Stimulated activated effector memory CD8-positive, alpha-beta T cell treated with anti-CD3 and anti-CD28 coated beads, Interleukin-12 subunit alpha, Interleukin-12 subunit beta, amount 100 ng/mL, for 72 hours (primary cell): ENCODE data around the gene SYNM.
A peak's percentile ranks its signal among the peaks of the same experiment; 100 is the strongest.

ENCODE experiments used
- ATAC-seq: fragments of 150-1000 bp; cut with Tn5 transposase; 2 replicates; pipeline ENCODE4 v1.10.0; 2021
- DNase-seq, 2 donors: peaks; one replicate each; pipeline ENCODE4 v3.0.0; 2021 to 2022; ENCODE audit warnings: low spot score in 2 of 2
- H3K27ac Mint-ChIP-seq: one replicate; pipeline ENCODE4 v1.8.0; 2022; ENCODE audit warnings: mild to moderate bottlenecking, mixed read lengths
- H3K36me3 Mint-ChIP-seq: one replicate; pipeline ENCODE4 v1.8.0; 2022; ENCODE audit warnings: mild to moderate bottlenecking, mixed read lengths
- H3K4me1 Mint-ChIP-seq: one replicate; pipeline ENCODE4 v1.8.0; 2022; ENCODE audit warnings: mixed read lengths
- H3K4me3 Mint-ChIP-seq: one replicate; pipeline ENCODE4 v1.8.0; 2022; ENCODE audit warnings: mild to moderate bottlenecking, mixed read lengths
- H3K9me3 Mint-ChIP-seq: one replicate; pipeline ENCODE4 v1.8.0; 2022; ENCODE audit warnings: mixed read lengths

Gene SYNM

GRCh38 chr15:99122831-99123712, 18.2 kb downstream of the SYNM start:
- H3K27ac Mint-ChIP-seq = no peak overlapping the region
- H3K9me3 Mint-ChIP-seq = no peaks in the 10 kb centered on the region
- DNase-seq (no peak), ATAC-seq (no peak)
- H3K36me3 Mint-ChIP-seq = no peaks in the 10 kb centered on the region
- no peaks in the 10 kb centered on the region for H3K4me1 Mint-ChIP-seq
- H3K4me3 Mint-ChIP-seq = no peak overlapping the region

- Mint-ChIP-seq H3K36me3 (no peaks in the 10 kb centered on the region), H3K27ac (no peak overlapping the region), H3K9me3 (no peaks in the 10 kb centered on the region), H3K4me1 (no peaks in the 10 kb centered on the region), H3K4me3 (no peak overlapping the region)
- DNase-seq (no peak), ATAC-seq (no peak)
Measured at GRCh38 chr15:99123713-99124451, 19.0 kb downstream of the SYNM start.

DNA sequence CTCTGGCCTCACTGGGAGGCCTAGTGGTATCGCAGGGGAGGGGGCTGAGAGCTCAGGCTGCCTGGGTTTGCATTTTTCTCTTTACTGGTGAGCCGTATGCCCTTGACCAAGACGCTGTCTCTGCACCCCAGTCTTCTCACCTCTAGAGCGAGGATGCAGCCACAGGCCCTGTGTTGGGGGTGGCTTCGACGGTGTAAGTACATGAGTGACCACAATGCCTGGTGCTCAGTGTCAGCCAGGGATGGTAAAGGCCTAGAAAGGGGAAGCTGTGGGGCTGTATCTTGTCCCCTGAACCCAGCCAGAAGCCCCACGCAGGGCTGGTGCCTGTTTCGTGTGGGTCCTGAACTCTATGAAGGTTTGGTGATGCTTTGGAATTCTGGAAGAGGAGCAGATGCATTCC, 19.8 kb downstream of the SYNM start:
- no peak overlapping the region for H3K4me3 Mint-ChIP-seq
- H3K27ac Mint-ChIP-seq = no peak overlapping the region
- no peak for DNase-seq
- no peaks in the 10 kb centered on the region for H3K36me3 Mint-ChIP-seq
- no peaks in the 10 kb centered on the region for H3K9me3 Mint-ChIP-seq
- ATAC-seq = no peak
- H3K4me1 Mint-ChIP-seq = no peaks in the 10 kb centered on the region

DNA sequence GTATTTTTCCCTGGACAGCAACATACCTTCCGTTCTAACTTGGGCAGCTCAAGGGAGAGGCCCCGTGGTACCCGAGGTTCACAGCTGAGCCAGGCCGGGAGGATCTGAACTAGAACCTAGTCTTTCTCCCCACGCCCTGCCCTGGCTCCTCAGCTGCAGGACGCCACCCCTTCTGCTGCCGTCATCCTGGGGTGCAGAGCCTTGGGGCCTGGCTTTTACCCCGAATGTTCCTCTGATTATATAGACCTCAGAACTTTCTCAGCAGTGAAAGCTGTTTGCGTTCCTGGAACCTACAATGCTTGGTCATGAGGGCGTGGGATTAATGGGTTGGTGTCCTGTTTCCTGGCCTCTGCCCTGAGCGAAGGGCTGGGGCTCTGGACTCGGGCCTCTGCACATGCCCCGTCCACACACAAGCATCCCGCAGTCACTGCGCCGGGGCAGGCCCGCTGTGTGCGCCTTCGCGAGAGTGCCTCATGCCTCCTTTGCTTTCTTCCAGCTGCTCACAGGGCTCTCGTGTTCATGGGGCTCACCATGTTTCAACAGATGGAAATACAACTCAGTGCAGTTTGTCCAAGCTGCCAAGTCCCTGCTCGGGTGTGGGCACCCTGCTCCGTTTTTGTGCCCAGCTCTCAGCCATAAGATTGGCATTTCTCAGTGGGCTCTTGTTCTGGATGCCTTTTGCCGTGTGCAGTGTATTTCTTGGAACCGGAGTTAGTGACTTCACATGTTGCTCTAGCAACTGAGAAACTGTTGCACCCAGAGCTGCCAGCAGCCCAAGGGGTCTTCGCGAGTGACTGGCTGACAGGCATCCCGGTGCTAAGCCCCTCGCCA, 20.4 kb downstream of the SYNM start:
- no peaks in the 10 kb centered on the region for H3K9me3 Mint-ChIP-seq
- no peak for ATAC-seq

DNA sequence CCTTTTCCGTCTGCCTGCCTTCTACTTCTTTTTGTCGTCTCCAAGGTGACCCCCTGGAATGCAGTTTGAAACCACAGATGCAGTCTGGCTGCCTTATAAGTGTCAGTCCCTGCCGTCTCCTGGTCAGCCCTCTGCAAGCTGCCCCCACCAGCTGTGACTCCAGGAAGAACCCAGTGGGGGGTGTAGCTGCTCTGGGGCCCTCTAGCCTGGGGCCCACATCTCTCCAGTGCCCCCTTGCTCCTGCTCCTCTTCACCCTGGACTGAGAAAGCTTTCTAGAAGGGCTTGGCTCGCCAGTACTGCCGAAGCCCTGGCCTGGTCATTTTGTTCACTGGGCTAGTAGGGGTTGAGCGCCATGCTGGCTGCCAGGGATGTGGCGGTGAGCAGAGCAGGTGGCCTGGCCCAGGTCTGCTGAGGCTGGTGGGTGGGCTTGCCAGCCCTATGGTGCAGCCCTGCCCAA, 21.3 kb downstream of the SYNM start:
- no peak for DNase-seq
- Mint-ChIP-seq H3K4me3 (no peak overlapping the region), H3K4me1 (no peaks in the 10 kb centered on the region), H3K36me3 (peaks cover 12% of the 10 kb centered on the region), H3K27ac (no peak overlapping the region), H3K9me3 (no peaks in the 10 kb centered on the region)
- ATAC-seq = no peak

More for the DNA sequence above, 20.4 kb downstream of the SYNM start:
- H3K27ac Mint-ChIP-seq = no peak overlapping the region
- H3K4me1 Mint-ChIP-seq = no peaks in the 10 kb centered on the region
- H3K4me3 Mint-ChIP-seq = no peak overlapping the region
- peaks cover 3% of the 10 kb centered on the region for H3K36me3 Mint-ChIP-seq
- no peak for DNase-seq

GRCh38 chr15:99126930-99127329, 22.1 kb downstream of the SYNM start:
- Mint-ChIP-seq H3K4me3 (no peak overlapping the region), H3K9me3 (no peaks in the 10 kb centered on the region), H3K27ac (no peak overlapping the region), H3K36me3 (peaks cover 17% of the 10 kb centered on the region), H3K4me1 (no peaks in the 10 kb centered on the region)
- no peak for DNase-seq
- ATAC-seq = no peak

DNA sequence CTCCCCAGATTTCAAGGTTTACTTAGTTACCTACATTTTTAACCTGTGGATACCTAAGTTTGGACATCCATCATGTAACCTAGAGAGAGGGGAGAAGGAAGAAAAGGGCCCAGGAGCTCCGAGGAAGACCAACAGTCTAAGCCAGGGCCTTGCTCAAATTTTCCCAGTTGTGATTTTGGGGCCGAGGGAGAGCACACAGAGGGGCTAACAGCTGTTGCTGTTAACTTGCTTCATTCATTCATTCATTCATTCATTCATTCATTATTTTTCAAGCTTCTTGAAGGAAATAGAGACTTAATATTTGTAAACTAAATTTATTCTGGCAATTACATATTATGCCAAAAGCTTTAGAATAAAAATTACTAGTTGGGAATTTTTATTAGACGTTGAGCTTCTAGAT, 22.9 kb downstream of the SYNM start:
- Mint-ChIP-seq H3K27ac (no peak overlapping the region), H3K4me1 (no peaks in the 10 kb centered on the region), H3K9me3 (no peaks in the 10 kb centered on the region), H3K36me3 (peaks cover 23% of the 10 kb centered on the region), H3K4me3 (no peak overlapping the region)
- DNase-seq = no peak
- no peak for ATAC-seq

DNA sequence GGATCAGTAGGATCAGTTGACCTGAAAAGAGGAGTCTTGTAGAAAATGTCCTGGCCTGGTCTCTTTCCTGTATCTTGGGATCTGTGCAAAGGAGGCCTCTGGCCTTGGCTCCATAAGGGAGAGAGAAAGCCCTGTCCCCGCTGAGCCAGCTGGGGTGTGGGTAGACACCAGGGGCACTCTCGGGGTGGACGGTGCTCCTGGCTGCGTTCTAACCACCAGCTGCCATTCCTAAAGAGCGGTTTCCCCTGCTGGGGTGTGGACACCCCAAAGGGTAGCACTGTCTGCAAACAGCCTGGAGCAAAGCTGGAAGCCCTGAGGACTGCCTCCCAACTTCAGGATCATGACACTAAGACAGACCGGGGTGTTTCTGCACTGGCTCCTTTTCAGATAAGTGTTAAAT, 23.5 kb downstream of the SYNM start:
- H3K36me3 Mint-ChIP-seq = peaks cover 23% of the 10 kb centered on the region
- no peaks in the 10 kb centered on the region for H3K9me3 Mint-ChIP-seq

DNA sequence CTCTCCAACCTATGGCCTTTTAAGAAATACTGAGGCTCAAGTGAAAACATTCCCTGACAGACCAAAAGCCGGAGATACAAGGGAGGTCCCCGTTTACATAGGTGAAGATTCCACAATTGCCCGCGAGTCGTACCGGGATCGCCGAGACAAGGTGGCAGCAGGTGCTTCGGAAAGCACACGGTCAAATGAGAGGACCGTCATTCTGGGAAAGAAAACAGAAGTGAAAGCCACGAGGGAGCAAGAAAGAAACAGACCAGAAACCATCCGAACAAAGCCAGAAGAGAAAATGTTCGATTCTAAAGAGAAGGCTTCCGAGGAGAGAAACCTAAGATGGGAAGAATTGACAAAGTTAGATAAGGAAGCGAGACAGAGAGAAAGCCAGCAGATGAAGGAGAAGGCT, 24.8 kb downstream of the SYNM start:
- DNase-seq (no peak), ATAC-seq (no peak)
- H3K36me3 Mint-ChIP-seq = peaks cover 23% of the 10 kb centered on the region
- peaks cover 2% of the 10 kb centered on the region for H3K4me1 Mint-ChIP-seq
- H3K9me3 Mint-ChIP-seq = no peaks in the 10 kb centered on the region
- no peak overlapping the region for H3K27ac Mint-ChIP-seq
- no peak overlapping the region for H3K4me3 Mint-ChIP-seq

More for the DNA sequence above, 23.5 kb downstream of the SYNM start:
- ATAC-seq (no peak), DNase-seq (no peak)
- Mint-ChIP-seq H3K27ac (no peak overlapping the region), H3K4me3 (no peak overlapping the region), H3K4me1 (no peaks in the 10 kb centered on the region)

DNA sequence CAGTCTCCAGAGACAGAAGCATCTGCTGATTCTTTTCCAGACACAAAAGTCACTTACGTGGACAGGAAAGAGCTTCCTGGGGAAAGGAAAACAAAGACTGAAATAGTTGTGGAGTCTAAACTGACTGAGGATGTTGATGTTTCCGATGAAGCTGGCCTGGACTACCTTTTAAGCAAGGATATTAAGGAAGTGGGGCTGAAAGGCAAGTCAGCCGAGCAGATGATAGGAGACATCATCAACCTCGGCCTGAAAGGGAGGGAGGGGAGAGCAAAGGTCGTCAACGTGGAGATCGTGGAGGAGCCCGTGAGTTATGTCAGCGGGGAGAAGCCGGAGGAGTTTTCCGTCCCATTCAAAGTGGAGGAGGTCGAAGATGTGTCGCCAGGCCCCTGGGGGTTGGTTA, 25.4 kb downstream of the SYNM start:
- DNase-seq = no peak
- H3K36me3 Mint-ChIP-seq = peaks cover 23% of the 10 kb centered on the region
- ATAC-seq = no peak
- no peaks in the 10 kb centered on the region for H3K9me3 Mint-ChIP-seq
- H3K27ac Mint-ChIP-seq = peak overlapping the region; percentile 6
- no peak overlapping the region for H3K4me3 Mint-ChIP-seq
- peaks cover 7% of the 10 kb centered on the region for H3K4me1 Mint-ChIP-seq

DNA sequence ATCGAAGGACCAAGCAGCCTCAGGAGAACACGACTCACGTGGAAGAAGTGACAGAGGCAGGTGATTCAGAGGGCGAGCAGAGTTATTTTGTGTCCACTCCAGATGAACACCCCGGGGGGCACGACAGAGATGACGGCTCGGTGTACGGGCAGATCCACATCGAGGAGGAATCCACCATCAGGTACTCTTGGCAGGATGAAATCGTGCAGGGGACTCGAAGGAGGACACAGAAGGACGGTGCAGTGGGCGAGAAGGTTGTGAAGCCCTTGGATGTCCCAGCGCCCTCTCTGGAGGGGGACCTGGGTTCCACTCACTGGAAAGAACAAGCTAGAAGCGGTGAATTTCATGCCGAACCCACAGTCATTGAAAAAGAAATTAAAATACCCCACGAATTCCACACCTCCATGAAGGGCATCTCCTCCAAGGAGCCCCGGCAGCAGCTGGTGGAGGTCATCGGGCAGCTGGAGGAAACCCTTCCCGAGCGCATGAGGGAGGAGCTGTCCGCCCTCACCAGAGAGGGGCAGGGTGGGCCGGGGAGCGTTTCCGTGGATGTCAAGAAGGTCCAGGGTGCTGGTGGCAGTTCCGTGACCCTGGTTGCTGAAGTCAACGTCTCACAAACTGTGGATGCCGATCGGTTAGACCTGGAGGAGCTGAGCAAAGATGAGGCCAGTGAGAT, 26.0 kb downstream of the SYNM start:
- H3K36me3 Mint-ChIP-seq = peaks cover 23% of the 10 kb centered on the region
- no peak overlapping the region for H3K4me3 Mint-ChIP-seq
- no peaks in the 10 kb centered on the region for H3K9me3 Mint-ChIP-seq
- peak overlapping the region; percentile 6 for H3K27ac Mint-ChIP-seq
- DNase-seq (no peak), ATAC-seq (no peak)
- H3K4me1 Mint-ChIP-seq = peaks cover 7% of the 10 kb centered on the region

- DNase-seq = no peak
- peaks cover 7% of the 10 kb centered on the region for H3K4me1 Mint-ChIP-seq
- H3K27ac Mint-ChIP-seq = peak overlapping the region; percentile 52
- H3K4me3 Mint-ChIP-seq = no peak overlapping the region
- H3K36me3 Mint-ChIP-seq = peaks cover 23% of the 10 kb centered on the region
- no peaks in the 10 kb centered on the region for H3K9me3 Mint-ChIP-seq
- ATAC-seq = no peak
Measured at GRCh38 chr15:99131441-99132023, 26.7 kb downstream of the SYNM start.

DNA sequence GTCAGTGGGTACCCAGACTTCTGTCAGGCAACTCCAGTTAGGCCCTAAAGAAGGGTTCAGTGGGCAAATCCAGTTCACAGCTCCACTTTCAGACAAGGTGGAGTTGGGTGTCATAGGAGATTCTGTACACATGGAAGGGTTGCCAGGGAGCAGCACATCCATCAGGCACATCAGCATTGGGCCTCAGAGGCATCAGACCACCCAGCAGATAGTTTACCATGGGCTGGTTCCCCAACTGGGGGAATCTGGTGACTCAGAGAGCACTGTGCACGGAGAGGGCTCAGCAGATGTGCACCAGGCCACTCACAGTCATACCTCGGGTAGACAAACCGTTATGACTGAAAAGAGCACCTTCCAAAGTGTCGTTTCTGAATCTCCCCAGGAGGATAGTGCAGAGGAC, 27.2 kb downstream of the SYNM start:
- Mint-ChIP-seq H3K9me3 (no peaks in the 10 kb centered on the region), H3K4me3 (no peak overlapping the region), H3K27ac (peak overlapping the region; percentile 52), H3K4me1 (peaks cover 7% of the 10 kb centered on the region), H3K36me3 (peaks cover 23% of the 10 kb centered on the region)
- no peak for ATAC-seq
- DNase-seq = no peak

- ATAC-seq (no peak), DNase-seq (no peak)
- Mint-ChIP-seq H3K4me1 (peaks cover 7% of the 10 kb centered on the region), H3K4me3 (no peak overlapping the region), H3K36me3 (peaks cover 23% of the 10 kb centered on the region), H3K9me3 (no peaks in the 10 kb centered on the region), H3K27ac (peak overlapping the region; percentile 52)
Measured at GRCh38 chr15:99132634-99133287, 27.9 kb downstream of the SYNM start.
